NCI-H187 (cell line): ENCODE measurements around the gene BBX.
"Not testable (repeated sequence)": the region's sequence is repeated elsewhere in the genome, so short reads cannot be mapped to it uniquely, and the experiment has no call there.

Source experiments
- DNase-seq, 2 experiments: peaks; one replicate each; lab custom pipeline; 2025; lab: John Stamatoyannopoulos, UW

BBX gene

DNA sequence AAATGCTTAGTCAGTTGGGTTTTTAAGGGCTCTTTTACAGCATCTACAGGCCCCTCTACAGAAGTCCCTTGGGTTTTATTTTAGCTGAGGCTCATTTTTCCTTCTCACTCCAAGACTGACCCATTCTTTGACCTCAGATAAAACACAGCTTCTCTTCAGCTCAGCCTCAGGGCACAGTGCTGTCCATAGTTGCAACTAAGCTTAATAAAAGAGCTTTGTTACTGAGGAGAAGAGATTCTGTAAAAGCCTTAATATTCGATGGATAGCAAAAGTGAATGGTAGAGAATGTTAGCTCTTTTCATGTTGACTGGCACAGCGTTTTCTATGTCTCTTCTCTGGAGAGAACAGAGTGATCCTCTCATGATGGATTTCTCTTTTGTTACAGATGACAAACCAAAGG, 277.9 kb downstream of the BBX start:
- DNase-seq, result no peak

DNA sequence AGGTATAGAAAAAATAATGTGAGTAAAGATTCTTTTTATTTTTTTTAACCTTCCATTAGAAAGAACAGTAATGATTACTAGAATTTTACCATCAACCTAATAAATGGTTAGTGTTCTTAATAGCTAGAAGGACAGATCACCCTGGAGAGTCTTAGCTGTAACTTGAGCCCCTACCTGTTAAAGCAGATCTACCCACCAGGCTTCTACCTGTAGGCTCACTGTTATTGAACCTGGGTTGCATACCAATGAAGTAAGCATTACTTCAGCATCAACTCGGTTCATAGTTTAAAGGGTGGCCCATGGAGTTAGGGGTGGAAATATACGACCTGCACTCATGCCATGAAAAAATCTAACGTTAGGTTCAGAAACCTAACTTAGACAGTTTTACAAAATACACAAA, 280.4 kb downstream of the BBX start:
- DNase-seq, result no peak

DNA sequence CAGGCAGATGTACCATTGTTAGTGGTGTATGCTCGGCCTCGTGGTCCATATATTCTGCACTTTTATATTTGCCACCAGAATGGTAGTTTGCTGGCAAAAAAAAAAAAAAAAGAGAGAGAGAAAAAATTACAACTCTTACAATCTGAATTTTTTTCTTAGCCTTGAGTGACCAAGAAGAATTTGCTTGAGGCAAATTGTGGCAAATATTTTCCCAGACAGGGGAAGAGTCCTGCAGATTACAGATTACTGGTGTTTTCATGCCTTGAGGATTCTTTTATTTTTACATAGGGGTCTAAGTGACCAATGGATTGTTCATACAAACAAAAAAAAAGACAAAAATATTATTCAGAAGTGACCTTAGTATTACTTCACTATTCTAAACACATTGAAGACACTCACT, 283.3 kb downstream of the BBX start:
- DNase-seq, result no peak

DNA sequence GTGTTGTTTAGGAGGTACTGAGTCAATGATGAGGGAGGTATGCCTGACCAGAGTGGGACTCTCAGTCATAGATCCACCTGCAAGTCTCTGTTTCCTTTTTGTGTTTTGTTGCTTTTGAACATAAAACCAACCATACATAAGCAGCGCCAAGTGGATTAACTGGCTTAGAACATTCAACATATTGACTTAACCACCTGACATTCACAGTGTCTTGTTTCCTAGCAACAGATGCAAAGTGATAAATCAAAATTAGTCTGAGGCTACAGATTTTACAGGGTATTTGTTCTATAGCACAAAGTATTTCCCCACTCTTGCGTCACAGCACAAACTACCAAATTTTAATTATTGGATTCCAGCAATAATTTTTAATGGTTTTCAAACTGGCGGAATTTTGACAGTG, 283.8 kb downstream of the BBX start:
- no peak for DNase-seq

DNA sequence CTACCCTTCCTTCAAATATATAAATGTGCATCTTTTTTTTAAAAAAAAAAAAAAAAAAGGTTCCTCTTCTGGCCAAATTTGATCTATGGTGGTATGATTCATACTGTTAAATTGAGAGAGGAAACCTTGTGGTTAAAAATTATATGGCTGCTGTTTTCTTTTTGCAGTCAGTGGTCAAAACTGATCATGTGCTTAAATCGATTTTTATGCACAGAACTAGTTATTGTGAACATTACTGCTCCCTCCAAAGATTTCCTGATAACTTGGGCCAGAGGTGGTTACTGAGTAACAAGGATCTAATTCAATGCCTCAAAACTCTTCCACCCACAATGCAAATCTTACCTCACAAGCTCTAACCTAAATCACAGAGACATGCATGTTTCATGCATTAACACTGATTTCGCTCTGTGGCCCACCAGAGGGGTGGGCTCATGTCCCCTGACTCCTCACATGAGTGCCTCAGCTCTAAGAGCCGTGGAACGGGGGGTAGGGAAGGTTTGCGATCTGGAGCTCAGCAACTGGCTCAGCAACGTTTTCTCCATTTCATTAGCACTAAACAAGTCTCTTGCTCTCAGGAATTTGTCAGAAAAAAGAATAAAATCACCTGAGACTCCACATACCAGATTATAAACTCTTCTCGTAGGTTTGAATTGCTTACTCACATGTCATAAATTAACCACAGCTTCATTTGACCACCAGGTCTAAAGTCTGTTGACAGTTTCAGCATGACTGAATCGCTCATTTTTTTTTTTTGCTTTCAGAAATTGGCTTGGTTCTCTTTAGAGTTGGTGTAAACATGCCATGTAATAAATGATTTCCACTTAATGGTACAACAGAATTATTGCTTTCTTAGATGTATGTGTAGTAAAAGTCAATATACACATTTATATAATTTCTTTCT, 287.7 kb downstream of the BBX start:
- DNase-seq, result no peak

DNA sequence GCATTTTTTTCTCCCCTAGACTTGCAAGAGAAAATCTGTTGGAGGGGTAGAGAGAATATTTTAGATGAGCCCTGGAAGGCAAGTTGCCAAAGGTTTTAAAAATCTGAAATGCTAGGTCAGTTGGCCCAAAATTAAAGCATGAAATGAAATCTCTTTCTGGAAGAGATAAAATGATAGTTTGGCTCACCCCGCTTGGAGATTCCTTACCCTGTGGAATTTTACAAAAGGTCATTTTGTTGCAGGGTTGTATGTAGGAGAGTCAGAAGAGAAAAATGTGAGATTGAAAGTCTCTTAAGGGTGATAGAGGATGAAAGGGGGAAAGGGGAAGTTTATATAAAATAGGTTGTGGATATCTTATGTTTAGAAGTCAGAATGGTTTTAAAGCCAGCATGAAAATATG, 290.3 kb downstream of the BBX start:
- no peak for DNase-seq

DNA sequence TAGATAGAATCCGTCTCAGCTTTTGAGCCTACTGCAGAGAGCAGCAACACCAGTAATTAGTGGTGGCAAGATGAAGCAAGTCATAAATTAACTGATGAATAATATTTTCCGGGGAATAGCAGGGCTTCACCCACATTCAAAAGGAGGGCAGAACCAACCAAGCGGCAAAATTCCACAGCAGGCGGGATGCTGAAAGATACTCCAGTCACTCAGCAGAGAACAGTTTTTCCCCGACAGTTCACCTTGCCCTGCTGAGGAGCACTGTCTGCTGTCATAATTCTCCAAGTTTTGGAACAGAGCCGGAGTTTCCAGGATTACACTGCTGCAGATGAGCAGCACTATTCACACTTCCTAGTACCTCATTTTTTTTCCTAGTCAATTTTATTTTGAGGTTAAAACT, 293.3 kb downstream of the BBX start:
- no peak for DNase-seq

DNA sequence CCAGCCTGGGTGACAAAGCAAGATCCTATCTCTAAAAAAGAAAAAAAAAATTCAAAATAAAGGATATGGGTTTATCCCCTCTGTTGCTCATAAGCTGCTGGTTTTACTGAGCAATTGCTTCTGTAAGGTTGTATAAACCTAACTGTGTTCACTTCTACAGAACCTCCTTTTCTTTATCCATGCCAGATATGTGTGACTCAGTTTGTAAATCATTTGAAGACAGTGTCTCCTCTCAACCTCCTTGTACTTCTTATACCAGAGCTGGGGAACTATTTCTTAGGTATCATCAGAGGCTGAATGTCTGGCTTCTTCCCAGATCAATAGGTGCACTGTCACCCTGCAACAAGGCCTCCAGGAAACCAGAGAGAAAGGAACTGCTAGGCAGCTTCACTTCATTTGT, 294.3 kb downstream of the BBX start:
- no peak for DNase-seq

DNA sequence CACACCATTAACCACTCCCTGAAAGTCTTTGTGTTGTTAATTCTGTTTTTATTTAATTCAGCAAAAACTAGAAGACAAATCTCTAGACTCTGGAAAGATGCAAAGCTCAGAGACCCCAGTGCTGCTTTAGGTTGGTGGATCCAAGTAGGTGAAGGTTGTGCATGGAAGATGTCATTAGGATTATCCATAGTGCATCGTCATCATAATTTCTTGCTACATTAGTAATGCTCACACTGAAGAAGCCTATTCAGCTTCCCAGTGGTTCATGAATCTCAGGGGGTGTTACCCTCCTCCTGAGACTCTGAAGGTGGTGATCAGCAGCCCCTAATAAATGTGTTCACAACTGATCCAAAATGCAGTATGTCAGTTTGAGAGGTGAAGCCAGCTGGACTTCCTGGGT, 295.3 kb downstream of the BBX start:
- no peak for DNase-seq

DNA sequence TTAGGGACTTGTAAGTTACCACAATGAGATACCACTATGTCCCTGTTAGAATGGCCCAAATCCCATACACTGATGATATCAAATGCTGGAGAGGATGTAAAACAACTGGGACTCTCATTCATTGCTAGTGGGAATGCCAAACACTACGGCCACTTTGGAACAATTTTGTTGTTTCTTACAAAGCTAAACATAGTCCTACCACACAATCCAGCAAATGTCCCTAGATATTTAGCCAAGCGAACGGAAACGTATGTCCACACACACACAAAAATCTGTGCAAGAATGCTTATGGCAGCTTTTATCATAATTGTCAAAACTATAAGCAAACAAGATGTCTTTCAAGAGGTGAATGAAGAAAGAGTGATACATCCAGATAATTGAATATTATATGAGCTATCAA, 296.9 kb downstream of the BBX start:
- no peak for DNase-seq

DNA sequence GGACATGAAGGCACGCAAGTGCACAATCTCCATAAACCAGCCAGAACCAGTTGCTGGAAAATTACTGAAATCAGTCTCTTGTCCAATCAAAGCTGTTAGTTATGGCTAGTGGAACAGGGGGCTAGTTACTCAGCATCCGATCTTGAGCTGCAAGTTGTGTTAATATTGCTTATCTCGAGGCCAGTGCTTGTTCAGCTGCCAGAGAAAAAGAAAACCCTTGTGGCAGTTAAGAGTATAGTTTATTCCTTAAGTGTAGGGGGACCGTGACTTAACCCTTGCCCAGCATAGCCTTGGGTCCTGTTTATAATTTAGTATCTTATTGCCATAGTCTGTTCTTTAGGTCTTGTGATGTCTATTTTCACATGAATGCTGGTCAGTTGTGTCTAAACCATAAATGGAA, 299.5 kb downstream of the BBX start:
- no peak for DNase-seq

DNA sequence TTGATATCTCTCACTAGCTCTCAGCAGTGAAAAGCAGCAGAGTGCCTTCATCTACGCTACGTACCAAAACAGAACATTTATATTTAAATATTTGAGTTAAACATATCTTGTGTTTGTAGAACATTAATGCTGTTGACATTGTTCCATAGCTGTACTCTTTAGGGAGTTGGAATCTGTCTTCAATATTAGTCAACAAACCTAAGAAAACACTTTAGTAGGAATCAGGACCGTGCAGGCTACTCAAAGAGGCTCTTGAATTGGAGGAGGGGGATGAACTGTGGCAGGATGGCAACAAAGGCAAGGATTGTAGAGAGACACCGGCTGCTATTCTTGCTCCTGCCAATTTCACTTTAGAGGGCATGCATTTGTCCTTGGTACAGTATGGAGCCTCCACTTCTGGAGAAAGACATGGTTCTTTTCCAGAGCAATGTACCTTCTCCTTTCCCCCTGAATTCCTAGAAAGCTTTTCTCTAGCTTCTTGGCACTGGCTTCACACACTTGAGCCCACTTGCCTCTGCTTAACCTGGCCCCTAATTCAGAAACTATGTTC, 302.1 kb downstream of the BBX start:
- no peak for DNase-seq

DNA sequence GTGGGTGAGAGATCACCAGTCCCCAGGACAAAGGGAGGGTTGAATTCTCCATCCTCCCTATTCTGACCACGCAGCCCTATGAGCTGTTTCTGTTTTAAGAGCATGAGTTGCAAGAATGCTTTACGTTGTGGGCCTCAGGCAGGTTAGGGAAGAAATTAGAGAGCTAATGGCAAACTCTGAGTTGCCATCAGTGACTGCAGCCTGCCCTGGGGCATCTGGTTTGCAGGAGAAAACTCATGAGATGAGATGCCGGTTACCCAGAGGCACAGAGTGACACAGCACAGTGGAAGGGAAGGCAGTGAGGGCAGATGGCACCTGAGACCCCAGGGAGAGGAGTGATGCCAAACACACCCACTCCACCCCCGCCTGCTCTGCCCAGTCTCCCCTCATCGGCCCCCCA, 302.8 kb downstream of the BBX start:
- no peak for DNase-seq

DNA sequence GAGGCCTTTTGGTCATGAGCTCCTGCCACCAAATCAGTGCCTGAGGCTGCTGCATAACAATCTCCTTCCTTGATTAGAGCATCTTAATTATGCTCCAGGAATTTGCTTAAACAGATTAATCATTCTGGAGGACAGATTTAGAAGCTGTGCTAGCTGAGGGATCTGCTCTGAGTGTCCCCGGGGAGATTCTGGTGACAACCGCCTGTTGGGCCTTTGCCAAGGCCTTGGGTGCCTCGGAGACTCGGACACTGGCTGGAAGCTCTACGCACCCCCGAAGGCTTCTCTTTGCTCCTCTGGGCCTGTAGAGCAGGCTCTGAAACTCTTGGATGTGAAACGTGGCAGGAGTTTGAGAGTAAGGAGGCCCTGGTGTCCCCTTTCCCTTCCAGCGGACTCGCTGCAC, 304.0 kb downstream of the BBX start:
- no peak for DNase-seq

DNA sequence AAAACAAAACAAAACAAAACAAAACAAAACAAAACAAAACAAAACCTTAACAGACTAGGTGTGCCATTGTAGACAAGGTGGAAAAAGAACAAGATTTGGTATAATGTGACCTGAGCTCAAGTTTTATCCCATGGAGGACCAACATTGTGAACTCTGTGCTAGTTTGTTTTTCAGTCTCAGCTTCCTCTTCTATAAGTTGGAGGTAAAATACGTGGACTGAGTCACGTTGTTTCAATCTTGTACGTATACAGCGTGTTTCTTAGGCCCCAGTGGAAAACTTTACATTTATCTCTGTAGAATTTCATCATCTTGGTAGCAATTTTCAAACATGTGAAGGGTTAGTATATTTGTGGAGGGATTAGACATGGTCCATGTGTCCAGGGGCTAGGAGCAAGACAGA, 306.4 kb downstream of the BBX start:
- no peak for DNase-seq

DNA sequence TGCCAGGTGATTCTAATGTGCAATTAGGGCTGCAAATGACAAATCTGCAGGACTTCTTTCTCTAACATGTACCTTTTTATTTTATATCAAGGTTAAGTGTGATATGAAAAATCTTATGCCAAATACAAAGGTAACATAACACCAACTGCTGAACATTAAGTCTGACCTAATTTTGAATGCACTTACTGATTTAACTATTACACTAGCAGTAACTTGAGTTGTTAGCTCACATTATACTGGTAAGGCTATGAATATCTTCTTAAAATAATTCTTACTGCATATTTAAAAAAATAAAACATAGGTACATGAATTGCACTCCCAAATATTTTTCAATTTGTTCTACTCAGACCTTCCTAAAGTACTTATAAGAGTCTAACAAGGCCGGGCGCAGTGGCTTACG, 308.8 kb downstream of the BBX start:
- no peak for DNase-seq

DNA sequence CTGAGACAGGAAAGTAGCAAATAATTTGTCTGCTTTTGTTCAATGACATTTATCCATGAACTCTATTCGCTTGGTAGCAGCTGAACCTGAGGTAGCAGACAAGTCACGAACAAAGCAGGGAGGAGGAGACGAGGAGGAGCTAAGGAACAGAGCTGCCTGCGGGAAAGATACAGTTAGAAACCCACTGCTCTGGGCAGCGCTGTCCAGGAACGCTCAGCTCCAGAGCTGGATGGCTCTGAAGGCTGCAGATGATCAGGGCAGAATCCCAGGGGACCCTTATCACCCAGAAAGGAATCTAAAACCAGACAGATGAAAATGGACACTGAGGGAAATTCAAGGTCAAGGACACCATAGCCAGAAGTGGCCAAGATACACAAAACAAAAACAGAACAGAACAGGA, 310.3 kb downstream of the BBX start:
- DNase-seq, result no peak

DNA sequence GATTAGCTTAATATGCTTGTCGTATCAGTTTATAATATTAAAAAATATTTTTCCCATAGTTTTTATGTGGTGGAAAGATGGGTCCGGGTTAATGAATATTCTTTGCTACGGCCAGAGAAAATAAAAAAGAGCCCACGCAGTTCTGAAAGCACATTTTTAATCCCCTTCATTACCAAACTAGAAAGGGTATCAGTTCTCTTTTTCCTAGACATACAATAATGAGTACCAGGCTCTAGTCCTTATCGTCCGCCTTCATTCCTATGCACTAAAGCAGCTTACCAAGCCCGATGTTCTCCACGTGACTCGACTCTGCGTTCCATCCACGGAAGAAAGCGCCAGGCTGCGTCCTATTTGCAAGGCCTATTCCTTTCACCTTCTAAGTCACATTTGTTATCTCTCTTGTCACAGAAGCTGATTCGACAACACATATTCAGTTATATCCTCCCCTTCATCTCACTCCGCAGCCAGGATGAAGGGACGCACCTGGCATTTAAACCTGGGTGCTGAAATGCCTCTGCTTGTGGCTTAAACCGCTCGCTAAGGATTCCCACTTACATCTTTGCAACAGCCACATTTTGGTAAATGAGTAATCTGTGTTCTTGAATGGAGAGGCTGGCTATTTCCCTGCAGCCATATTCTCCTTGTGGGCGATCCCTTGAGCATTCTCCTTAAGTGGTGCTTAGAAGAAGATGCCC, 311.1 kb downstream of the BBX start:
- DNase-seq, result no peak

DNA sequence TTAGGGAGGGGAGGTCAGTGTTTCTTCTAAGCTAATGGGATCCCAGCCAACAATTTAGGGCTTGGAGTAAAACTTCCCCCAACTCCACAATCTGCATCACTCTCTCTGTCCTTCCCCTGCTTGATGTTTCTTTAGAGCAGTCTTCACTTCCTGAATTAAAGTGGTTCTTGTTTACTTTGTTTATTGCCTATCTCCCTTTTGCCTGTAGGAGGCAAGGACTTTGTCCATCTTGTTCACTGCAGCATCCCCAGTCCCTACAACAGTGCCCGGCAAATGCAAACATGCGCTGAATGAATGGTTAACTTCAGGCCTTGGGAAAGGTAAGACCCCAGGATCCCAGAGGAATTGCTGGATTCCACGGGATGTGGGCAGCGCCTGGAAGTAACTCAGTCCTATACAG, 312.2 kb downstream of the BBX start:
- DNase-seq, result not testable (repeated sequence)

DNA sequence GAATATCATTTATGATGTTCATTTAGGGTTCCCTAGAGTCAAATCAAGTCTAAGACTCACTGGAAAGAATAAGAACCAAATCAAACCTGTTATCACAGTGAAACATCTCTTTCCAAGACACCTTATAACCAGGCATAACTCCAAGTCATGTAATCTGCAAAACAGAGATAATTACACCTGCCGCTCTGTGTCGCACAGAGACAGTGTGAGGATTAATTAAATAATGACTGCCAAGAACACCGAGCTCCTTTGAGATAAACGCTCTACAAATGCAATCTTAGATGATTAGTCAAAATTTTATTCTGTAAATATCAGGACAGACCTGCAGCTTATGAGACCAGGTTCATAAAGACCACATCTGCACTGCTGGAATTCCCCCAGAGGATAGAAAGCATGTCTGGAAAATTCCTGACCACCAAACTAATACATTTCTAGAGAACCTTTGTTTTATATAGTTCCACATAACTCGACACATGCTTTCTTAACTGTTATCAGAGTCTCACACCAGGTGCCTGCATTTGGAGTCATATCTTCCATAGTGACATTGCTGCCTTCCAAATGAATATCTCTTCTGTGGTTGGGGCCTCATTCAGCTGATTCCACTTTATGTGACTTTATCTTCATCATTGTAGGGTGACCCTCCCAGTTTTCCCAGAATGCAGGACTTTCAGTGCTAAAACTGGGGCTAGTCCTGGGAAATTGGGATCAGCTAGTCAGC, 315.3 kb downstream of the BBX start:
- no peak for DNase-seq

DNA sequence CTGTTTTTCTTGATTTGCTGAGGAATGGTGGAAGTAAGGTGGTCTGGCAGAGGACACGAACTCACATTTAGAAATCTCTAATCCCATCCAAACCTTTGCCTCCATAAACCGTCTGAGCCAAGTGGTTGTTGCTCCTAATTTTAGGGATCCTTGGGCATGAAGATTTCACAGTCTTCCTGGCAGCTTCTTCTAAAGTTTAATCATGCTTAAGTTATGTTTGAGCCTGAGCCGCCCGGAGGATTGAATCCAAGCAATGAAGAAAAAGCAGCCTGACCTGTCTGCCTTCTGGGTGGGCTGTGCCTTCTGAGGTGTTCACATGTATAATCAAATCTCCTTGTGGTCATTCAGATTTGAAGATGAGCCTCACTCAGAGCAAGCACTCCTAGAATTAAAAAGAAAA, 319.1 kb downstream of the BBX start:
- DNase-seq, result no peak

DNA sequence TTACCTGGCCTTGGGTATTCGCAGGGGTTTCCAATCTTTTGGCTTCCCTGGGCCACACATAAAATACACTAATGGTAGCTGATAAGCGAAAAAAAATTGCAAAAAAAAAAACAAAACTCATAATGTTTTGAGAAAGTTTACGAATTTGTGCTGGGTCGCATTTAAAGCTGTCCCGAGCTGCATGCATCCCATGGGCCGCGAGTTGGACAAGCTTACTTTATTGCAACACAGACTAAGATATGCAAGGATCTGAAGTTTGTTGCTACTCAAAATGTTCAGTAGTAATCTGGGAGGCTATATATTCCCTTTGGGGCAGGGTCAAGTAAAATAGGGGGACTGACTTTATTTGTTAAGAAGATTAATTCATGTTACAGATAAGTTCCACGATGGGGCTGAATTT, 320.2 kb downstream of the BBX start:
- DNase-seq, result no peak
